Kidney epithelial cell (primary cell): Measurements from ENCODE around the gene IKBKE. TPM values are rescaled to one million over a fixed set of nuclear protein-coding genes. Genes with fewer than 3 reads are reported as not detected.

Source experiments
- DNase-seq: peaks from one replicate; pipeline ENCODE4 v3.0.0-alpha.2; 2010; ENCODE audit warnings: low read depth
- H3K27me3 ChIP-seq: 2 replicates; pipeline ENCODE4 v1.6.0; 2011; ENCODE audit warnings: low read length; ENCODE audit not compliant: control insufficient read depth, insufficient read depth
- H3K36me3 ChIP-seq: 2 replicates; pipeline ENCODE4 v1.5.1; 2011; ENCODE audit warnings: low read length; ENCODE audit not compliant: control insufficient read depth, insufficient read depth
- H3K4me3 ChIP-seq: 2 replicates; pipeline ENCODE4 v1.5.1; 2011; ENCODE audit warnings: low read depth, mild to moderate bottlenecking, control low read depth, low read length
- total RNA-seq: library from RNA; depleted of rRNA; stranded (reverse); fragments of >200 nt; gene quantifications from 2 replicates; pipeline ENCODE4 v1.2.3, GENCODE V29; 2015
- TF ChIP-seq, protein P1 (sequence below): IDR thresholded peaks from 2 replicates; pipeline ENCODE4 v1.5.1; 2011; ENCODE audit warnings: mild to moderate bottlenecking, moderate library complexity, low read length, control low read depth, inconsistent platforms; ENCODE audit not compliant: insufficient read depth, poor library complexity, severe bottlenecking

IKBKE gene
- total RNA-seq, 1 donor from 2014 or later: 33.2 TPM

- no peak for DNase-seq
- peaks cover 1% of the 10 kb centered on the region for H3K36me3 ChIP-seq
- no peak overlapping the region for H3K4me3 ChIP-seq
- no peaks in the 10 kb centered on the region for H3K27me3 ChIP-seq
- TF ChIP-seq, protein P1, sequence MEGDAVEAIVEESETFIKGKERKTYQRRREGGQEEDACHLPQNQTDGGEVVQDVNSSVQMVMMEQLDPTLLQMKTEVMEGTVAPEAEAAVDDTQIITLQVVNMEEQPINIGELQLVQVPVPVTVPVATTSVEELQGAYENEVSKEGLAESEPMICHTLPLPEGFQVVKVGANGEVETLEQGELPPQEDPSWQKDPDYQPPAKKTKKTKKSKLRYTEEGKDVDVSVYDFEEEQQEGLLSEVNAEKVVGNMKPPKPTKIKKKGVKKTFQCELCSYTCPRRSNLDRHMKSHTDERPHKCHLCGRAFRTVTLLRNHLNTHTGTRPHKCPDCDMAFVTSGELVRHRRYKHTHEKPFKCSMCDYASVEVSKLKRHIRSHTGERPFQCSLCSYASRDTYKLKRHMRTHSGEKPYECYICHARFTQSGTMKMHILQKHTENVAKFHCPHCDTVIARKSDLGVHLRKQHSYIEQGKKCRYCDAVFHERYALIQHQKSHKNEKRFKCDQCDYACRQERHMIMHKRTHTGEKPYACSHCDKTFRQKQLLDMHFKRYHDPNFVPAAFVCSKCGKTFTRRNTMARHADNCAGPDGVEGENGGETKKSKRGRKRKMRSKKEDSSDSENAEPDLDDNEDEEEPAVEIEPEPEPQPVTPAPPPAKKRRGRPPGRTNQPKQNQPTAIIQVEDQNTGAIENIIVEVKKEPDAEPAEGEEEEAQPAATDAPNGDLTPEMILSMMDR: no peak
Measured at GRCh38 chr1:206495011-206495461, 24.8 kb downstream of the IKBKE start.

DNA sequence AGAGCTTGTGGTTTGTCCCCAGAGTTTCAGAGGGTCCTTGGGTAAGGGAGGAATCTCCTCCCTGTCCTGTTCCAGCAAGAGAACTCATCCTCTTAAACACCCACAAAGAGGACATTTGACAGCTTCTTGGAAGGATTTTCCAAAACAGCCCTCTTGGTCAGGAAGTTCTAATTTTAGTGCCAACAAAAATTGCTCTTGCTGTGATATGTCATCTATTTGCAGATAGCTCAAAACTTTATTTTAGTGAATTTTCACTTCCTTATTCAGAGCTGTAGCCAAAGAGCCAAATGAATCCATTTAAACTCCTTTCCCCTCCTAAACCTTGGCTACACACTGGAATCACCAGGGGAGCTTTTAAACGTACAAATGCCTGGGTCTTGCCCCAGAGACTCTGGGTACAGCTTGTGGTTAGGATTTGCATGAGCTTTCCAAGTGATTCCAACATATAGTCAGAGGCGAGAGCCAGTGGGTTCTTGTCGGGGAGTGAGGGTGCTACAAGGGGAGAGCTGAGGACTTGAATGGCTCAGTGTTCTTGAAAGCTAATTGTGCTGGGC is 25.3 kb downstream of the IKBKE start:
- no peak for DNase-seq
- Histone ChIP-seq H3K4me3 (no peak overlapping the region), H3K36me3 (peaks cover 1% of the 10 kb centered on the region), H3K27me3 (no peaks in the 10 kb centered on the region)
- TF ChIP-seq, protein P1: no peak

GRCh38 chr1:206496131-206496793 is 26.0 kb downstream of the IKBKE start:
- TF ChIP-seq, protein P1: no peak
- H3K36me3 ChIP-seq: peaks cover 1% of the 10 kb centered on the region
- H3K27me3 ChIP-seq: no peaks in the 10 kb centered on the region
- no peak for DNase-seq
- no peak overlapping the region for H3K4me3 ChIP-seq

DNA sequence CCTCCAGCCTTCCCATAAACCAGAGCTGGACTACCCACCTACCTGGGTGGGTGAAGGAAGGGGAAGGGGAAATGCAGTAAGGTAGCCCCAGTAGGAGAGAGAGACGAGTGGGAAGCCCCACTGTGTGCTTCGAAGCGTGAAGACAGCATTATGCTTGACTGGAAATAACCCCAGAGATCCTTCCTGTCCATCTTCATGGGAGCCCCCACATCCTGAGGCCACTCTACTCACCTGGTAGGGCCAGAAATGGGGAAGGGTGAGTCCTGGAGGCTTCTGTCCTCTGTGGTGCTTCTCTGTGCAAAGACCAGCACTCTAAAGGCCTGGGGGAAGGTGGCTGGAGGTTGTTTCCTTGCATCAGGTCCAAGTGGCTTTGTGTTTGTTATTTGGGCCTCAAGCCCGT is 27.1 kb downstream of the IKBKE start:
- Histone ChIP-seq H3K4me3 (no peak overlapping the region), H3K36me3 (peaks cover 1% of the 10 kb centered on the region), H3K27me3 (no peaks in the 10 kb centered on the region)
- no peak for DNase-seq
- TF ChIP-seq, protein P1: no peak

- DNase-seq: no peak
- TF ChIP-seq, protein P1: no peak
- Histone ChIP-seq H3K27me3 (no peaks in the 10 kb centered on the region), H3K4me3 (no peak overlapping the region), H3K36me3 (peaks cover 1% of the 10 kb centered on the region)
Measured at GRCh38 chr1:206497774-206498173, 27.5 kb downstream of the IKBKE start.

- DNase-seq: no peak
- TF ChIP-seq, protein P1: no peak
- Histone ChIP-seq H3K27me3 (no peaks in the 10 kb centered on the region), H3K36me3 (peaks cover 1% of the 10 kb centered on the region), H3K4me3 (no peak overlapping the region)
Measured at GRCh38 chr1:206498685-206499084, 28.4 kb downstream of the IKBKE start.
